Activated naive CD4-positive, alpha-beta T cell treated with anti-CD3 and anti-CD28 coated beads for 36 hours (primary cell): ENCODE data around the gene OR2F1. TPM values are rescaled to one million over a fixed set of nuclear protein-coding genes. Genes with fewer than 3 reads are reported as not detected.

Experiments used
- CTCF ChIA-PET: fragments of 350-600 bp; sonication (Branson Sonifier 250); formaldehyde crosslinking; loops from one replicate; lab custom pipeline; 2021; ENCODE audit warnings: antibody characterized with exemption; lab: Charles Lee
- DNase-seq: peaks from one replicate; pipeline ENCODE4 v3.0.0-alpha.2; 2020
- H3K27ac Mint-ChIP-seq: one replicate; pipeline ENCODE4 v1.8.0; 2021; ENCODE audit warnings: mild to moderate bottlenecking, mixed read lengths
- H3K27me3 Mint-ChIP-seq: one replicate; pipeline ENCODE4 v1.8.0; 2021; ENCODE audit warnings: low read depth, mixed read lengths
- H3K36me3 Mint-ChIP-seq: one replicate; pipeline ENCODE4 v1.8.0; 2021; ENCODE audit warnings: low read depth, mixed read lengths
- H3K4me1 Mint-ChIP-seq: one replicate; pipeline ENCODE4 v1.8.0; 2021; ENCODE audit warnings: low read depth, mixed read lengths
- H3K4me3 Mint-ChIP-seq: one replicate; pipeline ENCODE4 v1.8.0; 2021; ENCODE audit warnings: mild to moderate bottlenecking, moderate library complexity, mixed read lengths
- H3K9me3 Mint-ChIP-seq: one replicate; pipeline ENCODE4 v1.8.0; 2021; ENCODE audit warnings: mixed read lengths
- intact Hi-C: fragments of 100-400 bp; cut with micrococcal nuclease; formaldehyde crosslinking; loops from one replicate; pipeline ENCODE4 v1.15.1; 2023
- total RNA-seq, 2 experiments: library from RNA; stranded (reverse); gene quantifications; one replicate each; pipeline ENCODE4 v1.2.3, GENCODE V29; 2021

Gene OR2F1, protein sequence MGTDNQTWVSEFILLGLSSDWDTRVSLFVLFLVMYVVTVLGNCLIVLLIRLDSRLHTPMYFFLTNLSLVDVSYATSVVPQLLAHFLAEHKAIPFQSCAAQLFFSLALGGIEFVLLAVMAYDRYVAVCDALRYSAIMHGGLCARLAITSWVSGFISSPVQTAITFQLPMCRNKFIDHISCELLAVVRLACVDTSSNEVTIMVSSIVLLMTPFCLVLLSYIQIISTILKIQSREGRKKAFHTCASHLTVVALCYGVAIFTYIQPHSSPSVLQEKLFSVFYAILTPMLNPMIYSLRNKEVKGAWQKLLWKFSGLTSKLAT
- total RNA-seq, result not detected

DNA sequence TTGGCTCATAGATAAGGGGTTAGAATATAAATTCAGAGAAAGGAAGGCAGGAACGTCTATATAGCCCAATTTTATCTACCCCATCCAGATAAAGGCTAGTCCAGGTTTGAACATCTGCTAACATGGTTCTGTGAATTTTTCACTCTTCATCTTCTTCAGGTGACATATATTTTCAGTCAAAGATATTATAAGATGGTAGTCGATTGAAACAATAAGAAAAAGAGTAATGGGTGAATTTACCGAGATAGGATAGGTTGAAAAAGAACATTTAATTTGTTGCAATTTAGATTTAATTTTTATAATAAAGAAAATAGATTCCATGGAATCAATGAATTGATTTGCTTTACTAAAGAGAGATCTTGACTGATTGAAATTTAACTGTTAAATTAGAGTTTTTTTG, at the start of gene OR2F1:
OR2F1 (plus strand) TSS at position 301 of the 400 bp plus-strand sequence. CDS start 5,127 bp downstream, outside the sequence.
- intact Hi-C loops, result no loop called here
- H3K4me3 Mint-ChIP-seq, result no peak within 1 kb of the TSS
- CTCF ChIA-PET, result no interaction called here
- no peaks in the 10 kb centered on the region for H3K9me3 Mint-ChIP-seq
- no peaks in the 10 kb centered on the region for H3K4me1 Mint-ChIP-seq
- H3K36me3 Mint-ChIP-seq, result no peaks in the 10 kb centered on the region
- H3K27ac Mint-ChIP-seq, result no peak within 1 kb of the TSS
- H3K27me3 Mint-ChIP-seq, result peaks cover 11% of the 10 kb centered on the region
- DNase-seq, result no peak

DNA sequence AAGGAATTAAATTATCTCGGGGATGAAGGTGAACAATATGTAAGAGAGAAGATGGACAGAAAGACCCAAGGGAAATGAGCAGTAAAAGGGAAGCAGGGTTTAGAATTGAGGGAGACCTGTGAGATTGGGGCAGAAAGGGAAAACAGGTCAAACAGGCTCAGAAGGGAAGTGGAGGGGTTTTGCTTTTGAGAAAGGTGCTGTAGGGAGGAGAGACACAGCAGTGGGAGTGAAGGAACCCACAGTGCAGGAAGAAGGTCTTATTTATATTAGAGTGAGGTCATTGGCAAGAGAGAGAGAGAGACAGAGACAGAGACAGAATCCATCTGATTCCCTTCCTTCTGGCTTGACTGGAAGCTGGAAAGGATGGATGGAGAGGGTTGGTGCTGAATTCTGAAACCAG, 49.1 kb upstream of the OR2F1 start:
- DNase-seq, result no peak
- Mint-ChIP-seq H3K27me3 (no peaks in the 10 kb centered on the region), H3K36me3 (no peaks in the 10 kb centered on the region), H3K4me1 (peaks cover 10% of the 10 kb centered on the region), H3K9me3 (no peaks in the 10 kb centered on the region), H3K27ac (no peak overlapping the region), H3K4me3 (no peak overlapping the region)
- CTCF ChIA-PET, result interaction anchor here (1.7 kb wide), 1 partner anchor 222 kb away, joined by 3 read pairs; no protein-coding TSS in a partner anchor
- intact Hi-C loops, result no loop called here

DNA sequence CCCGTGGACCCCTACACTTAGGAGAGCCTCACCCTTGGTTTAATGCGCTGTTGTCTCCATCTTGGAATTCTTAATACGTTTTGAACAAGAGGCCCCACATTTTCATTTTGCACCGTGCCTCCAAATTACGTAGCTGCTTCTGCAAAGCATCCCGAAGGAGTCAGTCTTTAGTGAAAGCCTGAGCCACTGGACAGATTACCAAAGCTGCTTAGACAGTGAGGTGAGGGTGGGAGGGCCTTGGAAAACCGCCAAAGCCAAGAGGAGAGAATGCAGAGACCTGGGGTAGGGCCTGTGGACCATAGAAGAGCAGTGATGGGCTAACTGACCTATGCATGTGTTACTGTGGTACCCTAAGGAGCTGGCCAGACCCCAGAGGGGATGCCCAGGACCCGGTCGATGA, 48.5 kb upstream of the OR2F1 start:
- H3K4me1 Mint-ChIP-seq, result peaks cover 11% of the 10 kb centered on the region
- no peak for DNase-seq
- CTCF ChIA-PET, result interaction anchor here (1.7 kb wide), 1 partner anchor 222 kb away, joined by 3 read pairs; no protein-coding TSS in a partner anchor
- H3K9me3 Mint-ChIP-seq, result no peaks in the 10 kb centered on the region
- no peaks in the 10 kb centered on the region for H3K36me3 Mint-ChIP-seq
- intact Hi-C loops, result no loop called here
- H3K27ac Mint-ChIP-seq, result no peak overlapping the region
- H3K4me3 Mint-ChIP-seq, result no peak overlapping the region
- H3K27me3 Mint-ChIP-seq, result no peaks in the 10 kb centered on the region

DNA sequence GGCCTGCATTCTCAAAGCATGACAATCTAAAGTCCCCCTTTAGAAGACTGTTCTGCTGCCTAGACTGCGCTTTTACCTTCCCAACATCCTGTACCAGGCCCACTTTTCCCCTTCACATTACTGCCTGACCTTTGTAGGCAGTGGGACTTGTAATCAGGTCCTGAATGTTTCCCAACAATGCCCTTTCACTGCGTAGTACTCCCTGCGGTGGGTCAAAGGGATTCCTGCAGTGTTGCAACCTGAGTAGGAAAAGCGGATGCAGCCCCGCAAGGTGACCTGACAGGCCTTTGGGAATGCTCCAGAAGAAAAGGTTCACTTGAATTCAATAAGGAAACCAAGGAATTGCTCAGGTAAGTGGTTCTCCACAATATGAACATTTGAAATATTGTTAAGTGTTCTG, 47.7 kb upstream of the OR2F1 start:
- intact Hi-C loops, result no loop called here
- Mint-ChIP-seq H3K36me3 (no peaks in the 10 kb centered on the region), H3K4me1 (peaks cover 10% of the 10 kb centered on the region), H3K27ac (no peak overlapping the region), H3K9me3 (no peaks in the 10 kb centered on the region), H3K4me3 (no peak overlapping the region), H3K27me3 (no peaks in the 10 kb centered on the region)
- no peak for DNase-seq
- CTCF ChIA-PET, result no interaction called here

DNA sequence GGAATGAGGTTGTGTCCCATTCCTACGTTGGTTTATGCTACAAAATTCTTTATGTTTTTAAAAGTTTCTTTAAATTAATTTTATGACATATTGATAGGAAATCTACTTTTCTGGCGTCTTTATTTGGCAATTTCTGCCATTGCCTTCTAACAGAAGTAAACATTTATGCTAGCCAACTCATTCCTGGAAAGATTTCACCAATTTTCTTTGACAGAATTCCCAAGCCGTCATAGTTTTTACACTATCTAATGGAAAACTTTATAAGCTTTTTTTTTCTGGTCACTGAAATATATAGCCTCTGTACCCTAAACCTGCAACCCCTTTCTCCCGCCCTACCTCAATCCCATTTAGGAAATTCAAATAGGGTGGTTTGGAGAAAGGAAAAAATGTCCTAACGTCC, 46.5 kb upstream of the OR2F1 start:
- H3K27ac Mint-ChIP-seq, result no peak overlapping the region
- no peak overlapping the region for H3K4me3 Mint-ChIP-seq
- CTCF ChIA-PET, result no interaction called here
- H3K9me3 Mint-ChIP-seq, result no peaks in the 10 kb centered on the region
- DNase-seq, result no peak
- no peaks in the 10 kb centered on the region for H3K27me3 Mint-ChIP-seq
- no peaks in the 10 kb centered on the region for H3K36me3 Mint-ChIP-seq
- H3K4me1 Mint-ChIP-seq, result peaks cover 9% of the 10 kb centered on the region
- intact Hi-C loops, result no loop called here

DNA sequence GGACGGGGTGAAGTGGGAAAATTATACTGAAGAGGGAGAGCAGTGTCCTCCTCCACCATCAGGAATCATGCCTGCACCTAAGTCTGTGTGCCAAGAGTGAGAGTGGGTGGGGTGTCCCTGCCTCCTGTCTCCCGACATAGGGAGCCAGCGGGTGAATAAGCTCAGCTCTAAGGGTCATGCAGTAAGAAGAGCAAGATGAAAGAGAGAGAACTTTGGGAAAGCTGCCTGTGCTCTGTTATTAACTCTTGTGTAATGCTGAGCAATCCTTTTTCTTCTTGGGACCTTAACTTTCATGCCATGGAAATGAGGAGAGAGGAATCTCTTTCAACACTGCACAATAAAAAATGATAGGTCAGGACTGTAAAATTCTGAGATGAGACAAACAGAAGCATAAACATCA, 44.8 kb upstream of the OR2F1 start:
- H3K4me1 Mint-ChIP-seq, result peaks cover 12% of the 10 kb centered on the region
- no peak overlapping the region for H3K4me3 Mint-ChIP-seq
- DNase-seq, result no peak
- intact Hi-C loops, result loop anchor here (1.0 kb wide), 1 partner anchor 9 kb away; no protein-coding TSS in a partner anchor
- H3K9me3 Mint-ChIP-seq, result no peaks in the 10 kb centered on the region
- no peaks in the 10 kb centered on the region for H3K36me3 Mint-ChIP-seq
- CTCF ChIA-PET, result no interaction called here
- no peaks in the 10 kb centered on the region for H3K27me3 Mint-ChIP-seq
- no peak overlapping the region for H3K27ac Mint-ChIP-seq

DNA sequence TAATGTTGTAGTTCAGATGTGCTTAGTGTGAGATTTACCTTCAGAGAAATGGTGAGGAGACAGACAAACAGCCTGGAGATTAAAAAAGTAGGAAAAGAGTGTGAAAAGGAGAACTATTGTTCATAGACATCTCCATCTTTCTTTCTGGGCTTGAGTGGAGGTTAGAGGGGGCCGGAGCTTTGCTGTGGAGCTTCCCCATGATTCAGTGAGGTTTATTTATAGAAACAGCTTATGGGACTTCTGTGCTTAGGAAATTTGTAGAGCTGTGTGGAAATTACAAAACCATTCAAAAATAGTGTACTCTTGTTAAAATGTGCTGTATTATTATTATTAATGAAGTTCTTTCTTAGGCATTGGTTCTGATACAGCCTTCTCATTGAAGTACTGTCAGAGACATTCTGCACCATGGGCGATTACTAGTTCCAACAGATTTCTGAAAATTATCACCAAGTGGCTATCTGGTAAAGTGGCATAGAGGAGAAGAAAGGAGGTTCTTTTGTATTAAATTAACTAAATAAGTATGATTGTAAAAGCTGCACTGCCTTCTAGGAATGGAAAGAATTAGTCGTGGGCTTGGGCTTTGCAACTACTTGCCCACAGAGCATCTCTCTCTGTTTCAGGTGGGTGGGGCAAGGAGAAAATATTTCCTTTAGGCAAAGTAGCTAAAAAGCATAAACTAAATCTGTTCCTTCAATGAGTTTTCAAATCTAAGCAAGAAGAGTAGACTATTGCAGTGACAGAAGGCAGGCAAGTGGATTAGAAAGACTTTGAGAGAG, 44.0 kb upstream of the OR2F1 start:
- no peak for DNase-seq
- H3K4me1 Mint-ChIP-seq, result peaks cover 12% of the 10 kb centered on the region
- H3K4me3 Mint-ChIP-seq, result no peak overlapping the region
- intact Hi-C loops, result loop anchor here (1.0 kb wide), 1 partner anchor 9 kb away; no protein-coding TSS in a partner anchor
- no peak overlapping the region for H3K27ac Mint-ChIP-seq
- no peaks in the 10 kb centered on the region for H3K27me3 Mint-ChIP-seq
- no peaks in the 10 kb centered on the region for H3K36me3 Mint-ChIP-seq
- no peaks in the 10 kb centered on the region for H3K9me3 Mint-ChIP-seq
- CTCF ChIA-PET, result interaction anchor here (1.4 kb wide), 1 partner anchor 9 kb away, joined by 3 read pairs; the partner anchor contains the start of gene TCAF1

DNA sequence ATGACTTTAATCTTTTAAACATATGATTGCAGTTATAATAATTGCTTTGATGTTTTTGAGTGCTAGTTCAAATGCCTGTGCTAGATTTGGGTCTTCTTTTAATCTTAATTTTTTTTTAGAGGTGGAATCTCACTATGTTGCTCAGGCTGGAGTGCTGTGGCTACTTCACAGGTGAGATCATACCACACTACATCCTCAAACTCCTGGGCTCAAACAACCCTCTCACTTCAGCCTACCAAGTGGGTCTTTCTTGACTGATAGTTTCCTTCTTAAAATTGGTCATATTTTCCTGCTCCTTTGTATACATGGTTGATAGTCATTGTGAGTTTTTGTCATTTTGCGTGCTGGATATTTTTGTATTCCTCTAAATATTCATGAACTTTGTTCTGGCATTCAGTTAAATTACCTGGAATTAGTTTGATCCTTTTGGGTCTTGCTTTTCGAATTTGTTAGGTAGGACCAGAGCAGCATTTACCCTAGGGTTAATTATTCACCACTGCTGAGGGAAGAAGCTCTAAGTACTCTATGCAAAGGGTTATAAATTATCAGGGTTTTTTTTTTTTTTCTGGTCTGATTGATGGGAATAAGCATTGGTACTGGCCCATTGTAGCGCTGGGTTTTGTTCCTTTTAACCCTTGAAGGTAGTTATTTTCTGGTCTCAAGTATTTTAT, 40.6 kb upstream of the OR2F1 start:
- Mint-ChIP-seq H3K9me3 (no peaks in the 10 kb centered on the region), H3K27ac (no peak overlapping the region), H3K4me3 (no peak overlapping the region), H3K36me3 (no peaks in the 10 kb centered on the region), H3K4me1 (peaks cover 12% of the 10 kb centered on the region), H3K27me3 (peaks cover 3% of the 10 kb centered on the region)
- intact Hi-C loops, result no loop called here
- CTCF ChIA-PET, result no interaction called here
- DNase-seq, result no peak

DNA sequence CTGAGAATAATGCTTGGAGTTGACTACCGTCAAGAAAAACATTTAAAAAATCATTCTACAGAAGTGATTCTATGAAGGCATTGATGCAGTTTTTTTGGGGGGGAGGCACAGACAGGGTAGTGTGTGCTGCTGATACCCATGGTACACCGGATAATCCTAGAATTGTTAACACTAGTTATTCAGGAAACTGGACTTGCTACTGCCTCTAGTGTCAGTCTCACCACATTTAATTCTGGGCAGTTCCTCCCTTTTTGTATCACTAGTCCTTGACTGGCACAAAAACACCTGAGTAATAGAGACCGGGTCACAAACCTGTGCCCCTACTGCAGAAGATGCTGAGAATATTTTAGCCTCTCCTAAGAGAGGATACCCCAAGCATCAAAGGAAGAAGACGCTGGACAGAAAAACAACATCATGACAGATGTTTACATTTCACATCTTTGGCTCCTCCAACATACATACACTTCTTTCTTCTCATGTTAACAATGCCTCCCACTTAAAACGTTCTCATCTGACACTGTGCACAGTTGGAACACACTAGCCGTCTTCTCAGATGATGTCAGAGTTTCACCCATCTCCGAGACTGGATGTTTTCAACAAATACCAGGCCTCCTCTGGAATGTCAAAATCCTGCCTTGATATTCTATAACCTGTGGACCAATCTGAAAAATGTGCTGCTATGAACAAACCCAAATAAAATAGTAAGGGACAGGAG, 39.5 kb upstream of the OR2F1 start:
- Mint-ChIP-seq H3K27ac (no peak overlapping the region), H3K9me3 (no peaks in the 10 kb centered on the region), H3K36me3 (no peaks in the 10 kb centered on the region), H3K4me1 (peaks cover 12% of the 10 kb centered on the region), H3K4me3 (no peak overlapping the region), H3K27me3 (peaks cover 8% of the 10 kb centered on the region)
- intact Hi-C loops, result no loop called here
- CTCF ChIA-PET, result no interaction called here
- DNase-seq, result no peak

DNA sequence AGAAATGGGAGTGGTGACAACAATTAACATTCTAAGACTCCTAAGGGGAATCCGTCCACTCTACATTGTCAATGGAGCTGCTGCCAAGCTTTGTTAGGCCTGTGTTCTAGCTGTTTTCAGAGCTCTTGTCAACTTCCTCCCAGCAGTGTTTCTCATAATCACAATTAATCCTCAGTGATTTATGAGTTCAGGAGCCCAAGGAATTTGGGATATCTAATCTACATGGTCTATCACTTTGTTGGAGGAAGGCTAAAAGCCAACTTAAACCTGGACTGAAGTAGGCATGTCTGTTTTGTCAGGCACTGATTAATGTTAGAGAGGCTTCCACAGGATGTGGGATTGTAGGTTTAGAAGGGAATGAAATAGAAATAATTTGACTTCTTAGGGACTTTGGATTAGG, 29.8 kb upstream of the OR2F1 start:
- Mint-ChIP-seq H3K9me3 (no peaks in the 10 kb centered on the region), H3K27me3 (peaks cover 22% of the 10 kb centered on the region), H3K27ac (no peak overlapping the region), H3K4me3 (no peak overlapping the region), H3K36me3 (no peaks in the 10 kb centered on the region), H3K4me1 (peaks cover 10% of the 10 kb centered on the region)
- DNase-seq, result no peak
- intact Hi-C loops, result no loop called here
- CTCF ChIA-PET, result no interaction called here

DNA sequence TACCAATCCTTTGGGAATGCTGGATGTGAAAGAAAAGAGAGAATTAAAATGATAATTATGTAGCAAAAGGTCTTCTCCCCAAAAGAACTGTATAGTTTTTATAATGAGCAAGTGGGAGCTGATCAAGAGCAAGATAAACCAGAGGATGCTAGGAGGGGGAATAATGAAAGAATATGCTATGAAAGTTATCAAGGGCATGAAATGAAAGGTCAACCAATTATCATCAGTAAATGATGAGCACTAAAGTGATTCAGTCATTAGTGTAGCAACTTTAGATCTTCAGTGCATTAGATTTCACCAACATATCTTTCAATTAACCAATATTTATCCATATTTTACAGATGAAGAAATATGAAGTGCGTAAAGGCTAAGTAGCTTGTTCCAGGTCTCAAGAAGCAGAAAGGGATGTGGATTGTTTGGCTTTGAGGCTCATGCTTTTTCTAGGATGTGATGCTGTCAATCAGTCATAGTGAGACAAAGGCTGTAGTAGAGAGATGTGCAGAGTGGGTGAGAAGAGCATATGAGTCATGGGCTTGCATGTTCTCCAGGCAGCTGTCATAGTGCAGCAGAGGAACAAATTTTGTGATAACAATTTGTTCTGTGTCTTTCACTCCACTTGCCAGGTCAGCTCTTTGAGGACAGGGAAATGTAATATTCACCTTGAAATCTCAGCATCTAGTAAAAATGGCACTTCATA, 25.3 kb upstream of the OR2F1 start:
- Mint-ChIP-seq H3K9me3 (peaks cover 5% of the 10 kb centered on the region), H3K36me3 (peaks cover 2% of the 10 kb centered on the region), H3K4me1 (peaks cover 12% of the 10 kb centered on the region), H3K27ac (no peak overlapping the region), H3K4me3 (no peak overlapping the region), H3K27me3 (no peaks in the 10 kb centered on the region)
- DNase-seq, result peak; percentile 49
- CTCF ChIA-PET, result interaction anchor here (1.5 kb wide), 1 partner anchor 27 kb away, joined by 7 read pairs; the partner anchor contains the start of gene TCAF1
- intact Hi-C loops, result loop anchor here (1.0 kb wide), 1 partner anchor 27 kb away; the partner anchor contains the start of gene TCAF1
